Activated CD8-positive, alpha-beta memory T cell treated with anti-CD3 and anti-CD28 coated beads, Interleukin-2, amount 50 U/mL, for 24 hours (primary cell): ENCODE measurements around the gene DNASE2.

Experiments
- DNase-seq: peaks from one replicate; pipeline ENCODE4 v3.0.0-alpha.2; 2020; ENCODE audit errors: extremely low read depth

Gene DNASE2

GRCh38 chr19:12886969-12887747 is 5.9 kb upstream of the DNASE2 start, which contains the start of gene KLF1:
Gene KLF1 (minus strand): TSS chr19:12887201. CDS start chr19:12887140, 61 bp downstream.
- DNase-seq: no peak

GRCh38 chr19:12886651-12886968 is 5.4 kb upstream of the DNASE2 start:
- DNase-seq: no peak

- no peak for DNase-seq
These were observed 4.8 kb upstream of the DNASE2 start for GRCh38 chr19:12885749-12886650.

GRCh38 chr19:12884926-12885748 is 3.9 kb upstream of the DNASE2 start:
- DNase-seq: peak; percentile 70

GRCh38 chr19:12884627-12884925 is 3.3 kb upstream of the DNASE2 start:
- no peak for DNase-seq

GRCh38 chr19:12884202-12884601 is 3.0 kb upstream of the DNASE2 start:
- DNase-seq: no peak

- no peak for DNase-seq
These were observed 1.3 kb upstream of the DNASE2 start for GRCh38 chr19:12882589-12882988.

GRCh38 chr19:12880551-12881171 is 588 bp downstream of the DNASE2 start:
- no peak for DNase-seq

GRCh38 chr19:12875086-12875485 is 6.2 kb downstream of the DNASE2 start:
- DNase-seq: no peak

GRCh38 chr19:12873891-12874745 is 7.1 kb downstream of the DNASE2 start:
- DNase-seq: no peak

- no peak for DNase-seq
These were observed 8.0 kb downstream of the DNASE2 start for GRCh38 chr19:12872941-12873890.

- no peak for DNase-seq
These were observed 9.0 kb downstream of the DNASE2 start for GRCh38 chr19:12872255-12872654.

GRCh38 chr19:12871681-12872080 is 9.6 kb downstream of the DNASE2 start:
- DNase-seq: no peak

- DNase-seq: no peak
These were observed 12.6 kb downstream of the DNASE2 start for GRCh38 chr19:12868540-12869112.

- DNase-seq: no peak
These were observed 13.8 kb downstream of the DNASE2 start for GRCh38 chr19:12867120-12868099.

GRCh38 chr19:12866416-12867119 is 14.7 kb downstream of the DNASE2 start:
- no peak for DNase-seq

- DNase-seq: no peak
These were observed 15.4 kb downstream of the DNASE2 start for GRCh38 chr19:12865746-12866415.
